Superior temporal gyrus (tissue), 1 donor: ENCODE data around the gene PDK2.

Experiments
- DNase-seq: peaks from one replicate; pipeline ENCODE4 v3.0.0-alpha.2; 2016; ENCODE audit errors: extremely low spot score

The PDK2 gene

DNA sequence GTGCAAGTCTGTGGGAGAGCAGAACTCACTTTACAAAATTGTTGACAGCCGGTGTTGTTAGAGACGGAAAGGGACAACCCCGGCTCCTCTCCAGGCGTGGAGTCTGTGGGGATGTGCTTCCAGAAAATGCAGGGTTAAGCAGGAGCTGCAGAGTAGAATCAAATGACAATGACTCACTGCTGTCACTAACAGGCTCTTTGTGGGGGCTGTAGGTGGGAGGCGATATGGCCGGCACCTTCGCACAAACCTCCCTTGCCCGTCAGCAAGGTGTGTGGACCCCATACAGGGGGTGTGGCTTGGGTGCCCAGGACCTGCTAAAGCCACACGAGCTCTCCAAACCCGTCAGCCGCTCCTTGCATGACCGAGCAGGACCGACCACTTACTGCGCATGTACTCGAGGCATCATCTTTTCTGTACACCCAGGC lies 5.8 kb downstream of the PDK2 start:
- peak; percentile 52 for DNase-seq

GRCh38 chr17:50101346-50102163 lies 6.4 kb downstream of the PDK2 start:
- DNase-seq, result peak; percentile 23

DNA sequence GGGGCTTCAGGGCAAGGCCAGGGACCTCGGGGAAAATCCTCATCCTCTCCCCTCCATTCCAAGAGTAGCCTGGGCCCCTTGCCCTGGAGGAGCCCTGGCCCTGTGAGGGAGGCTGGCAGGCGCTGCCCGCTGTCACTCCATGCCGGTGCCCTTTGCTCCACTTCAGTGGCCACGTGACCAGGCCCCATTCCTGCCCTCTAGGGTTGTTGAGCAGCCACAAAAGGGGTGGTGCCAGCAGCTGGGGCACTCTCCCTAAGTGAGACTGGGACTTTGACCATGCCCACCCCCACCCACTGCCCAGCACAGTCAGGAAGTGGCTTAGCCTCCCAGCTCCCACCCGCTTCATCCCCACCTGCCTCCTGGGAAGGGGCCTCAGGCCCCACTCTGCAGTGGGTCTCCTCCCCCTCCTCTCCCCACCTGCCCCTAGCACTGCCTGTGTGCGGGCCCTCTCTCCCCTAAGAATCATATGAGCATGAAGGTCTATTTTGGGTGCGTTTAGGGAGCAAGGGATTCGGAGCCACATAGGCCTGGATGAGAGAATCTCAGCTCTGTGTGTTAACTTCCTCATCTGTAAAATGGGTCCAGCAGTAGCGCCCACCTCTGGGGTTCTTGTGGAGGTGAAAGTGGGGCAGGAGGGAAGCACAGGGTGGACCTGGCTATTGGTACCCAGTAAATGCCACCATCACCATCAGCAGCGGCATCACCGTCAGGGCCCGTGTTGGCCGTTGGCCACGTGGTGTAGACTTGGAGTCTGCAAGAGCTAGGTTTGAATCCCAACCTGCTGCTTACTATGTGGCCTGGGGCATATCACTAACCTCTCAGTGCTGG lies 7.2 kb downstream of the PDK2 start:
- DNase-seq, result peak; percentile 40

DNA sequence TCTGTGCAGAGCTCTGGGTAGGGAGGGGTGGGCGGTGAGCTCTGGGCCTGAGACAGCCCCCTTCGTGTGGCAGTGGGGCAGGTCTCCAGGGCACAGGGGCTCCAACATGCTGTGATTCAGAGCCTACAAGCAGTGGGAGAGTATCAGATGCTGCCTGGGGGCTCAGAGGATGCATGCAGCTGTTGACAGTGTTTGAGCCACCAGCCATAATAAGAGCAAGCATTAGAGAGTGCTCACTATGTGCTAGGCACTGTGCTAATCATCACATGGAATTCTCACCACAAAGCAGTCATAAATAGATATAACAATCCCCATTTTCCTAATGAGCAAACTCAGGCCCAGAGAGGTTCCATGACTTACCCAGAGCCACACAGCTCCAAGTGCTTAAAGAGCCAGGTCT lies 8.1 kb downstream of the PDK2 start:
- DNase-seq, result no peak

- DNase-seq, result no peak
Observed at GRCh38 chr17:50103941-50104340, 8.8 kb downstream of the PDK2 start.

DNA sequence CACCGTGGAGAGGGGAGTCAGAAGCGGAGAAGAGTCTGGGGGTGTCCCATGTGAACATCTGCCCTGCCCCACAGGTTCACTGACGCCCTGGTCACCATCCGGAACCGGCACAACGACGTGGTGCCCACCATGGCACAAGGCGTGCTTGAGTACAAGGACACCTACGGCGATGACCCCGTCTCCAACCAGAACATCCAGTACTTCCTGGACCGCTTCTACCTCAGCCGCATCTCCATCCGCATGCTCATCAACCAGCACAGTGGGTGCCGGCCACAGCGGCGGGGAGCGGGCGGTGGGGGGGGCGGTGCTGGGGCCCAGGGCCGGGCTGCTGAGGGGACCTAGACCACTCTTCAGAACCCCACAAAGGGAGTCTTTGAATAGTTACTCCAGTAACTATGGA lies 10.7 kb downstream of the PDK2 start:
- no peak for DNase-seq

DNA sequence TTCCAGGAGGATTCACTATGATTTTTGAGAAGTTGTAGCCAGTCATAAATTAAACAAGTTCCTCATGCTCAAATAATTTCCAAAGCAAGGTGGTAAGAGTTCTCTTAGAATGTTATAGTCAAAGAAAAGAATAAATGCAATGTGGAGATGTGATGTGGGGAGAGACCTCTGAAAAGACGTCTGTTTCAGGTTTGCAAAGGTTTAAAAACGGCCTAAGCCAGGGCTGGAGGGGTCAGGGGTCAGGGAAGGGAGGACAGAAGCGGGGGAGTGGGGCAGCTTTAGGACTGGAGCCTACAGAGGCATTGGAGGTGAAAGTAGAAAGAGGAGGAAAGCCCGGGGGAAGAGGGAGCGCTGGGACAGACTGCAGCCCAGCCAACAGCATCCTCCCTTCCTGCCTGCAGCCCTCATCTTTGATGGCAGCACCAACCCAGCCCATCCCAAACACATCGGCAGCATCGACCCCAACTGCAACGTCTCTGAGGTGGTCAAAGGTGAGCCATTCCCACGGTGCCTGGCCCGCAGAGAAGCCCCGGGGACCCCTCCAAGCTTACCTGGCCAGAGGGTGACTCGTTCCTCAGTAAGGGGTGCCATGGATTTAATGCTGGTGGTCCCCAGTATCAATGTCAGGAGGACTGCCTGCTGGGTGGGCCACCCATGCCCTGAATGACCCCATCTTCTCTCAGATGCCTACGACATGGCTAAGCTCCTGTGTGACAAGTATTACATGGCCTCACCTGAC lies 11.4 kb downstream of the PDK2 start:
- DNase-seq, result no peak

DNA sequence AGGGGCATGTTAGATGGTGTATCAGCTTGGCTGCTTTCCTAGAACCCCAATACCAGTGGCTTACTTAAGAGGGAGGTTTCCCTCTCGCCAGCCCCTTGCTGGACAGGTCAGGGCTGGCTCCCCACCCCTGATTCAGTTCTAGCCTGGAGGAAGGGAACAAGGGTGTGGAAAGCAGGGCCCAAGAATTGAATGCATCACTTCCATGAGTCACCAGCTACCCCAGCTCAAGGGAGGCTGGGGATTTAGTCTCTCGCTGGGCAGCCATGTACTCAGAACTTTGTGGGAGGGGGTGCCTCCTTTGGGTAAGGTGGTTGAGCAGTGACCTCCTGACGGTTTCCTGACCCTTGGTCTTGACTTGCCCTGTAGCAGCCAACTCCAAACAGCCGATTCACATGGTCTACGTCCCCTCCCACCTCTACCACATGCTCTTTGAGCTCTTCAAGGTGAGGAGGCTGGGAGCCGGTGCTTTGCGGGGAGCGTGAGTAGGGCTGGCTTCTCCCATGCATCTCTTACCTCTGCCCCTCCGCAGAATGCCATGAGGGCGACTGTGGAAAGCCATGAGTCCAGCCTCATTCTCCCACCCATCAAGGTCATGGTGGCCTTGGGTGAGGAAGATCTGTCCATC lies 12.8 kb downstream of the PDK2 start:
- no peak for DNase-seq

DNA sequence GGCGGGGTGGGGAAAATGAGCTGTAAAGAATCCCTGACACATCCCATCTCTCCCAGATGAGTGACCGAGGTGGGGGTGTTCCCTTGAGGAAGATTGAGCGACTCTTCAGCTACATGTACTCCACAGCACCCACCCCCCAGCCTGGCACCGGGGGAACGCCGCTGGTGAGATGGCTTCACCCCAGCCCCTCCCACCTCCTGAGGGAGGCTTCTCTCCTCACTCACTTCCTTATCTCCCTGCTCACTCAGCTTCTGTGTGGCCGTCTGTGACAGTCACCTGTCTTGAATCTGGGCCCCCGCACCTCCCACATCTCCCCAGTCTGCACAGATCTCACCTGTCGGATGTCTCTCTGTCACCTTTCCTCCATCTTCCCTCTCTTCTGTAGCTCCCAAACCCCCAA lies 13.4 kb downstream of the PDK2 start:
- no peak for DNase-seq

- no peak for DNase-seq
Observed at GRCh38 chr17:50109207-50109606, 14.1 kb downstream of the PDK2 start.

DNA sequence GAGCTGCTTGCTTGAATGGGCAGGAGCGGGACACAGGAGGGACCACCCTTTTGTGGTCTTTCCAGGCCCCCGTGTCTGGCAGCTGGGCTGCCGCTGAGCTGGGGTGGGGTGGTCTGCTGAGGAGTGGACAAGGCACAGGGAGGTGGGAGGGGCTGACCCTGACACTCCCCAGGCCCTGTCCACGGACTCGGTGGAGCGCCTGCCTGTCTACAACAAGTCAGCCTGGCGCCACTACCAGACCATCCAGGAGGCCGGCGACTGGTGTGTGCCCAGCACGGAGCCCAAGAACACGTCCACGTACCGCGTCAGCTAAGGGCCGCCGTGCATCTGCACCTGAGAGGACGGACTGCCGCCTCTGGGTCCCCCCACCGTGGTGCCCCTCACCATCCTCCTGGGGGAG lies 14.6 kb downstream of the PDK2 start:
- no peak for DNase-seq

DNA sequence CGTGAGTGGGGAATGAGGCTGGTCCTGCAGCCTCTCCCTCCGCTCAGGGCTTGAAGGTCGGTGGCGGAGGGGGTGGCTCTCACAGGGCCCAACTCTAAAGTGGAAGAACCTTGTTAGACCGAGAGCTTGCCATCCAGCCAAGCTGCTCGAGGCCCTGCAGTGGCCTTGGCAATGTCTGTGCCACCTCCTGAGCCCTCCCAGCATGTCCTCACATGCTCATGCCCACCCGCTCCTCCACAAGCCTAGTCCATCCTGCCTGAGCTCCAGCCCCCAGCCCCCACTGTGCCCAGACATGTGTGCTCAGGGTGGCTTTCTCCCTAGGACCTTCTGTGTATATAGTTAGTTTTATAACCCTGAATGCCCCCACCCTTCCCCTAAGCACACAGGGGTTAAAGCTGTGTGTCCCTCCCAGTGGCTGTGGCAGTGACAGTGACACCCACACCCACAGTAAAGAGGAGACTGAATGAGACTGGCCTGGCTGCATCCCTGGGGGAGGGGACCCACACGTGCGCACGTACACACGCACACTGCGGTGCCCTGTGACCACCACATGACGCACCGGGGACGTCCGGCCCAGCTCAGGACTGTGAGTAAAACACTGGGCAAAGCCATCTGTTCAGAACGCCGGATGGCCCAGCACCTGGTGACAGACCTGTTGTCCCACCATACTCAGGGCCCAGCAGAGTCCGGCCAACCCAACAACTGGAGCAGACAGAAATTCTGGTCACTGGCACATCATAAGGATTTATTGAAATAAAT lies 15.6 kb downstream of the PDK2 start:
- DNase-seq, result no peak

- peak; percentile 22 for DNase-seq
Observed at GRCh38 chr17:50111673-50112655, 16.8 kb downstream of the PDK2 start.

- DNase-seq, result no peak
Observed at GRCh38 chr17:50112694-50113093, 17.5 kb downstream of the PDK2 start.

- DNase-seq, result no peak
Observed at GRCh38 chr17:50113624-50114320, 18.6 kb downstream of the PDK2 start.

DNA sequence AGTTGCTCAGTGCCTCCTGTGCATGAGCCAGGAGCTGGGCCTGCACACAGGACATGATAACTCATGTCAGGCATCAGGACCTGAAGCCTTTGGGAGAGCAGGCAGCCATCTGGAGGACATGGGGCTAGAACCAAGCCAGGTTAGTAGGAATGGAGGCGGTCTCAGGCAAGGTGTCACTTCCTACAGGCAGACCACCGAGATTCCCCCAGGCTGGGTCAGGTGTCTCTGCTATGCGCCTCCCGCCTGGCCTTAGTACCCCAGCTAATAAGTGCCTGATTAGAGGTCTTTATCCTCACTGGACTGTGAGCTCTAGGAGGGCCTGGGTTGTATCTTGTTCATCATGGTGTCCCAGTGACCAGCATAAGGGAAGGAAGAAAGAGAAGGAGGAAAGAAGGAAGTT lies 19.2 kb downstream of the PDK2 start:
- DNase-seq, result no peak

- DNase-seq, result peak; percentile 82
Observed at GRCh38 chr17:50114849-50115357, 19.8 kb downstream of the PDK2 start.

GRCh38 chr17:50115756-50116155 lies 20.6 kb downstream of the PDK2 start:
- no peak for DNase-seq
